Measurements from ENCODE around the gene C7orf25. TPM values are rescaled to one million over a fixed set of nuclear protein-coding genes. Genes with fewer than 3 reads are reported as not detected.

C7orf25 gene
- total and polyA plus RNA-seq, 4 donors, result 0.88 to 7.4 (median 2.1) TPM

DNA sequence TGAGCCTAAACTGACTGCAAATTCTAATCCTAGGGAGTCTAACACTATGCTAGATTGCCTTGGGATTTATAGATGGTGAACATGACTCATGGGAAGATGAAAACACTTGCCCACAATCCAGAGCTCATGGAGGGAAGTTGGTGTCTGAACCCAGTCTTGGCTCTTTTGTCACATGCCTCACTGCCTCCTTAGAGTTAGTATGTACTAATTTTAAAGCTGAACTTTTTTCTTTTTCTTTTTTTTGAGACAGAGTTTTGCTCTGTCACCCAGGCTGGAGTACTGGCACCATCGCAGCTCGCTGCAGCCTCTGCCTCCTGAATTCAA lies 34.7 kb upstream of the C7orf25 start:
- Histone ChIP-seq H3K4me3 (ENCODE audit: low read depth in 1 of 3, low read length in 3 of 3) (no peak overlapping the region), H3K27ac (ENCODE audit: low read depth in 1 of 2, low read length in 2 of 2) (no peak overlapping the region), H3K9me3 (ENCODE audit: control insufficient read depth in 4 of 4, low read length in 3 of 4) (no peaks in the 10 kb centered on the region), H3K27me3 (ENCODE audit: control insufficient read depth in 4 of 4, insufficient read depth in 4 of 4, low read length in 3 of 4) (no peaks in the 10 kb centered on the region), H3K36me3 (ENCODE audit: control insufficient read depth in 4 of 4, insufficient read depth in 3 of 4, low read depth in 1 of 4, low read length in 3 of 4) (no peaks in the 10 kb centered on the region), H3K9ac (ENCODE audit: low read depth in 1 of 2, low read length in 2 of 2) (no peak overlapping the region), H3K4me1 (ENCODE audit: control insufficient read depth in 4 of 4, insufficient read depth in 4 of 4, low read length in 3 of 4) (no peaks in the 10 kb centered on the region)
- WGBS, result 95% methylated on average over 2 of the region's 2 CpGs
- DNase-seq (ENCODE audit: low spot score), result no peak
- TF ChIP-seq, protein P1, sequence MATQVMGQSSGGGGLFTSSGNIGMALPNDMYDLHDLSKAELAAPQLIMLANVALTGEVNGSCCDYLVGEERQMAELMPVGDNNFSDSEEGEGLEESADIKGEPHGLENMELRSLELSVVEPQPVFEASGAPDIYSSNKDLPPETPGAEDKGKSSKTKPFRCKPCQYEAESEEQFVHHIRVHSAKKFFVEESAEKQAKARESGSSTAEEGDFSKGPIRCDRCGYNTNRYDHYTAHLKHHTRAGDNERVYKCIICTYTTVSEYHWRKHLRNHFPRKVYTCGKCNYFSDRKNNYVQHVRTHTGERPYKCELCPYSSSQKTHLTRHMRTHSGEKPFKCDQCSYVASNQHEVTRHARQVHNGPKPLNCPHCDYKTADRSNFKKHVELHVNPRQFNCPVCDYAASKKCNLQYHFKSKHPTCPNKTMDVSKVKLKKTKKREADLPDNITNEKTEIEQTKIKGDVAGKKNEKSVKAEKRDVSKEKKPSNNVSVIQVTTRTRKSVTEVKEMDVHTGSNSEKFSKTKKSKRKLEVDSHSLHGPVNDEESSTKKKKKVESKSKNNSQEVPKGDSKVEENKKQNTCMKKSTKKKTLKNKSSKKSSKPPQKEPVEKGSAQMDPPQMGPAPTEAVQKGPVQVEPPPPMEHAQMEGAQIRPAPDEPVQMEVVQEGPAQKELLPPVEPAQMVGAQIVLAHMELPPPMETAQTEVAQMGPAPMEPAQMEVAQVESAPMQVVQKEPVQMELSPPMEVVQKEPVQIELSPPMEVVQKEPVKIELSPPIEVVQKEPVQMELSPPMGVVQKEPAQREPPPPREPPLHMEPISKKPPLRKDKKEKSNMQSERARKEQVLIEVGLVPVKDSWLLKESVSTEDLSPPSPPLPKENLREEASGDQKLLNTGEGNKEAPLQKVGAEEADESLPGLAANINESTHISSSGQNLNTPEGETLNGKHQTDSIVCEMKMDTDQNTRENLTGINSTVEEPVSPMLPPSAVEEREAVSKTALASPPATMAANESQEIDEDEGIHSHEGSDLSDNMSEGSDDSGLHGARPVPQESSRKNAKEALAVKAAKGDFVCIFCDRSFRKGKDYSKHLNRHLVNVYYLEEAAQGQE (IDR thresholded peaks at IDR 0.05), result no peak
- TF ChIP-seq, protein P2, sequence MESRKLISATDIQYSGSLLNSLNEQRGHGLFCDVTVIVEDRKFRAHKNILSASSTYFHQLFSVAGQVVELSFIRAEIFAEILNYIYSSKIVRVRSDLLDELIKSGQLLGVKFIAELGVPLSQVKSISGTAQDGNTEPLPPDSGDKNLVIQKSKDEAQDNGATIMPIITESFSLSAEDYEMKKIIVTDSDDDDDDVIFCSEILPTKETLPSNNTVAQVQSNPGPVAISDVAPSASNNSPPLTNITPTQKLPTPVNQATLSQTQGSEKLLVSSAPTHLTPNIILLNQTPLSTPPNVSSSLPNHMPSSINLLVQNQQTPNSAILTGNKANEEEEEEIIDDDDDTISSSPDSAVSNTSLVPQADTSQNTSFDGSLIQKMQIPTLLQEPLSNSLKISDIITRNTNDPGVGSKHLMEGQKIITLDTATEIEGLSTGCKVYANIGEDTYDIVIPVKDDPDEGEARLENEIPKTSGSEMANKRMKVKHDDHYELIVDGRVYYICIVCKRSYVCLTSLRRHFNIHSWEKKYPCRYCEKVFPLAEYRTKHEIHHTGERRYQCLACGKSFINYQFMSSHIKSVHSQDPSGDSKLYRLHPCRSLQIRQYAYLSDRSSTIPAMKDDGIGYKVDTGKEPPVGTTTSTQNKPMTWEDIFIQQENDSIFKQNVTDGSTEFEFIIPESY (IDR thresholded peaks at IDR 0.05), result no peak
- TF ChIP-seq GABPA (IDR thresholded peaks at IDR 0.05 in 1 of 2, conservative IDR thresholded peaks at IDR 0.05 in 1 of 2) (no peak), HNF4A (conservative IDR thresholded peaks at IDR 0.05) (no peak), HNF4G (IDR thresholded peaks at IDR 0.05) (no peak), TAF1 (conservative IDR thresholded peaks at IDR 0.05) (no peak), CTCF (IDR thresholded peaks at IDR 0.05; ENCODE audit: low read depth, low read length, missing input control) (no peak), YY1 (IDR thresholded peaks at IDR 0.05) (no peak)
- TF ChIP-seq, protein P3, sequence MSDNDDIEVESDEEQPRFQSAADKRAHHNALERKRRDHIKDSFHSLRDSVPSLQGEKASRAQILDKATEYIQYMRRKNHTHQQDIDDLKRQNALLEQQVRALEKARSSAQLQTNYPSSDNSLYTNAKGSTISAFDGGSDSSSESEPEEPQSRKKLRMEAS (IDR thresholded peaks at IDR 0.05), result no peak
- TF ChIP-seq, protein P4, sequence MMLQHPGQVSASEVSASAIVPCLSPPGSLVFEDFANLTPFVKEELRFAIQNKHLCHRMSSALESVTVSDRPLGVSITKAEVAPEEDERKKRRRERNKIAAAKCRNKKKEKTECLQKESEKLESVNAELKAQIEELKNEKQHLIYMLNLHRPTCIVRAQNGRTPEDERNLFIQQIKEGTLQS (IDR thresholded peaks at IDR 0.05), result no peak

- WGBS, result 39% methylated on average over 4 of the region's 4 CpGs
- no peaks in the 10 kb centered on the region for H3K9me3 ChIP-seq (ENCODE audit: control insufficient read depth in 4 of 4, low read length in 3 of 4)
- H3K9ac ChIP-seq (ENCODE audit: low read depth in 1 of 2, low read length in 2 of 2), result no peak overlapping the region
- H3K36me3 ChIP-seq (ENCODE audit: control insufficient read depth in 4 of 4, insufficient read depth in 3 of 4, low read depth in 1 of 4, low read length in 3 of 4), result no peaks in the 10 kb centered on the region
- H3K4me1 ChIP-seq (ENCODE audit: control insufficient read depth in 4 of 4, insufficient read depth in 4 of 4, low read length in 3 of 4), result no peaks in the 10 kb centered on the region
- H3K27me3 ChIP-seq (ENCODE audit: control insufficient read depth in 4 of 4, insufficient read depth in 4 of 4, low read length in 3 of 4), result no peaks in the 10 kb centered on the region
- no peak overlapping the region for H3K4me3 ChIP-seq (ENCODE audit: low read depth in 1 of 3, low read length in 3 of 3)
- no peak for DNase-seq (ENCODE audit: low spot score)
- H3K27ac ChIP-seq (ENCODE audit: low read depth in 1 of 2, low read length in 2 of 2), result no peak overlapping the region
- TF ChIP-seq, protein P4 (IDR thresholded peaks at IDR 0.05), result no peak
- TF ChIP-seq RAD21 (IDR thresholded peaks at IDR 0.05) (no peak), SP1 (IDR thresholded peaks at IDR 0.05) (no peak), CTCF (IDR thresholded peaks at IDR 0.05; ENCODE audit: low read depth, low read length, missing input control) (no peak), FOXA2 (IDR thresholded peaks at IDR 0.05) (no peak), GABPA (IDR thresholded peaks at IDR 0.05 in 1 of 2, conservative IDR thresholded peaks at IDR 0.05 in 1 of 2) (no peak), EGR1 (IDR thresholded peaks at IDR 0.05; ENCODE audit: low read depth in 2 of 2) (no peak), FOXA1 (IDR thresholded peaks at IDR 0.05) (no peak)
- TF ChIP-seq, protein P3 (IDR thresholded peaks at IDR 0.05), result no peak
- TF ChIP-seq, protein P1 (IDR thresholded peaks at IDR 0.05), result no peak
Measured at GRCh38 chr7:42945821-42946626, 34.2 kb upstream of the C7orf25 start.

Data from liver (tissue), 9 donors.